Omental fat pad (tissue), 4 donors: Measurements from ENCODE around the gene TNIK. TPM values are rescaled to one million over a fixed set of nuclear protein-coding genes. Genes with fewer than 3 reads are reported as not detected.

ENCODE experiments used
- ATAC-seq: fragments of 150-250 bp; one replicate; pipeline ENCODE4 v1.9.1; 2016; ENCODE audit warnings: mild to moderate bottlenecking, moderate library complexity; ENCODE audit not compliant: low FRiP score
- DNase-seq: peaks from one replicate; pipeline ENCODE4 v3.0.0-alpha.2; 2019; ENCODE audit warnings: low spot score
- CTCF ChIP-seq, 3 donors: fragments of 450-650 bp; IDR thresholded peaks; one replicate each; pipeline ENCODE4 v1.5.1; 2016 to 2017; ENCODE audit warnings: antibody characterized with exemption in 3 of 3, mild to moderate bottlenecking in 3 of 3, moderate library complexity in 2 of 3
- total RNA-seq, 4 donors: library from RNA; depleted of rRNA; stranded (reverse); fragments of >200 nt; gene quantifications; one replicate each; pipeline ENCODE4 v1.1.0, GENCODE V29; 2016

TNIK gene
- total RNA-seq, 4 donors from 2014 or later, result 3.9 to 12.8 (median 6.5) TPM

GRCh38 chr3:171446801-171447578 is 13.2 kb downstream of the TNIK start:
- DNase-seq, result no peak
- ATAC-seq, result no peak
- TF ChIP-seq CTCF (IDR thresholded peaks at IDR 0.05), result no peak

GRCh38 chr3:171446301-171446700 is 13.9 kb downstream of the TNIK start:
- DNase-seq (no peak), ATAC-seq (no peak)
- TF ChIP-seq CTCF (IDR thresholded peaks at IDR 0.05), result no peak

- DNase-seq, result no peak
- no peak for ATAC-seq
- TF ChIP-seq CTCF (IDR thresholded peaks at IDR 0.05), result no peak
Observed at GRCh38 chr3:171445620-171446204, 14.5 kb downstream of the TNIK start.

GRCh38 chr3:171444001-171444690 is 16.1 kb downstream of the TNIK start:
- ATAC-seq, result no peak
- DNase-seq, result no peak
- TF ChIP-seq CTCF (IDR thresholded peaks at IDR 0.05), result no peak

- TF ChIP-seq CTCF (IDR thresholded peaks at IDR 0.05), result no peak
- no peak for ATAC-seq
- no peak for DNase-seq
Observed at GRCh38 chr3:171443211-171443957, 16.8 kb downstream of the TNIK start.

GRCh38 chr3:171442184-171442583 is 18.0 kb downstream of the TNIK start:
- no peak for ATAC-seq
- TF ChIP-seq CTCF (IDR thresholded peaks at IDR 0.05), result no peak

More at GRCh38 chr3:171442184-171442583, 18.0 kb downstream of the TNIK start:
- DNase-seq, result no peak
